ES-I3 (cell line): ENCODE data around the gene ENPP4.
"Not testable (repeated sequence)": the region's sequence is repeated elsewhere in the genome, so short reads cannot be mapped to it uniquely, and the experiment has no call there.

Experiments used
- H3K36me3 ChIP-seq: 2 replicates; pipeline ENCODE4 v1.6.1; 2013; ENCODE audit warnings: mild to moderate bottlenecking, low read length, control low read depth, moderate library complexity; ENCODE audit not compliant: insufficient read depth
- H3K4me1 ChIP-seq: 2 replicates; pipeline ENCODE4 v1.6.1; 2013; ENCODE audit warnings: mild to moderate bottlenecking, control low read depth, low read length; ENCODE audit not compliant: insufficient read depth
- H3K9ac ChIP-seq: 2 replicates; pipeline ENCODE4 v1.6.1; 2013; ENCODE audit warnings: low read depth, mild to moderate bottlenecking, low read length, moderate library complexity
- H3K9me3 ChIP-seq: 2 replicates; pipeline ENCODE4 v1.6.1; 2013; ENCODE audit warnings: mild to moderate bottlenecking, low read length, moderate library complexity; ENCODE audit not compliant: control insufficient read depth, insufficient read depth

The ENPP4 gene

GRCh38 chr6:46129629-46130511 lies at the start of gene ENPP4:
ENPP4 (plus strand) TSS chr6:46129989; CDS start chr6:46139584, 9,595 bp downstream.
- Histone ChIP-seq H3K9me3 (no peaks in the 10 kb centered on the region; the same call in 1 of the 2 replicates), H3K4me1 (no peaks in the 10 kb centered on the region), H3K36me3 (no peaks in the 10 kb centered on the region), H3K9ac (peak within 1 kb of the TSS; percentile 76)

GRCh38 chr6:46080111-46080510 lies 49.7 kb upstream of the ENPP4 start:
- Histone ChIP-seq H3K9me3 (no peaks in the 10 kb centered on the region), H3K9ac (no peak overlapping the region), H3K36me3 (no peaks in the 10 kb centered on the region), H3K4me1 (no peaks in the 10 kb centered on the region)

- not testable (repeated sequence) for H3K4me1 ChIP-seq, H3K9me3 ChIP-seq, H3K9ac ChIP-seq, H3K36me3 ChIP-seq
Observed at GRCh38 chr6:46085688-46086087, 44.1 kb upstream of the ENPP4 start.

GRCh38 chr6:46090115-46091079 lies 39.4 kb upstream of the ENPP4 start:
- no peak overlapping the region for H3K9ac ChIP-seq
- H3K4me1 ChIP-seq, result no peaks in the 10 kb centered on the region
- H3K36me3 ChIP-seq, result no peaks in the 10 kb centered on the region
- H3K9me3 ChIP-seq, result 0 out of 2 replicates have a peak, but pooled peaks cover 4% of the 10 kb centered on the region

- Histone ChIP-seq H3K9me3 (0 out of 2 replicates have a peak, but pooled peaks cover 4% of the 10 kb centered on the region), H3K9ac (no peak overlapping the region)
Observed at GRCh38 chr6:46091080-46091478, 38.7 kb upstream of the ENPP4 start.

GRCh38 chr6:46095251-46095650 lies 34.5 kb upstream of the ENPP4 start:
- no peak overlapping the region for H3K9ac ChIP-seq
- H3K4me1 ChIP-seq, result no peaks in the 10 kb centered on the region
- 0 out of 2 replicates have a peak, but pooled peaks cover 4% of the 10 kb centered on the region for H3K9me3 ChIP-seq
- no peaks in the 10 kb centered on the region for H3K36me3 ChIP-seq

More at GRCh38 chr6:46091080-46091478, 38.7 kb upstream of the ENPP4 start:
- Histone ChIP-seq H3K4me1 (no peaks in the 10 kb centered on the region), H3K36me3 (no peaks in the 10 kb centered on the region)

- H3K36me3 ChIP-seq, result no peaks in the 10 kb centered on the region
- H3K4me1 ChIP-seq, result no peaks in the 10 kb centered on the region
- 0 out of 2 replicates have a peak, but pooled peaks cover 4% of the 10 kb centered on the region for H3K9me3 ChIP-seq
- no peak overlapping the region for H3K9ac ChIP-seq
Observed at GRCh38 chr6:46097366-46097765, 32.4 kb upstream of the ENPP4 start.

GRCh38 chr6:46098678-46099077 lies 31.1 kb upstream of the ENPP4 start:
- Histone ChIP-seq H3K9ac (no peak overlapping the region), H3K4me1 (no peaks in the 10 kb centered on the region)

GRCh38 chr6:46099952-46100351 lies 29.8 kb upstream of the ENPP4 start:
- no peaks in the 10 kb centered on the region for H3K4me1 ChIP-seq
- H3K9me3 ChIP-seq, result no peaks in the 10 kb centered on the region
- H3K9ac ChIP-seq, result no peak overlapping the region
- H3K36me3 ChIP-seq, result no peaks in the 10 kb centered on the region

More at GRCh38 chr6:46098678-46099077, 31.1 kb upstream of the ENPP4 start:
- Histone ChIP-seq H3K9me3 (0 out of 2 replicates have a peak, but pooled peaks cover 4% of the 10 kb centered on the region), H3K36me3 (no peaks in the 10 kb centered on the region)

- Histone ChIP-seq H3K9ac (no peak overlapping the region), H3K9me3 (no peaks in the 10 kb centered on the region; the same call in 1 of the 2 replicates), H3K4me1 (no peaks in the 10 kb centered on the region), H3K36me3 (no peaks in the 10 kb centered on the region)
Observed at GRCh38 chr6:46102123-46102522, 27.7 kb upstream of the ENPP4 start.

GRCh38 chr6:46103441-46104115 lies 26.2 kb upstream of the ENPP4 start:
- H3K36me3 ChIP-seq, result no peaks in the 10 kb centered on the region
- no peaks in the 10 kb centered on the region for H3K4me1 ChIP-seq
- no peak overlapping the region for H3K9ac ChIP-seq
- H3K9me3 ChIP-seq, result no peaks in the 10 kb centered on the region; the same call in 1 of the 2 replicates

GRCh38 chr6:46104209-46104608 lies 25.6 kb upstream of the ENPP4 start:
- Histone ChIP-seq H3K36me3 (no peaks in the 10 kb centered on the region), H3K4me1 (no peaks in the 10 kb centered on the region), H3K9me3 (no peaks in the 10 kb centered on the region; the same call in 1 of the 2 replicates), H3K9ac (no peak overlapping the region)

- no peak overlapping the region for H3K9ac ChIP-seq
- no peaks in the 10 kb centered on the region for H3K4me1 ChIP-seq
- H3K9me3 ChIP-seq, result no peaks in the 10 kb centered on the region; the same call in 1 of the 2 replicates
Observed at GRCh38 chr6:46105568-46105967, 24.2 kb upstream of the ENPP4 start.

GRCh38 chr6:46113370-46113769 lies 16.4 kb upstream of the ENPP4 start:
- H3K9me3 ChIP-seq, result no peaks in the 10 kb centered on the region
- H3K9ac ChIP-seq, result no peak overlapping the region
- peaks cover 9% of the 10 kb centered on the region; the same call in 1 of the 2 replicates for H3K4me1 ChIP-seq
- no peaks in the 10 kb centered on the region for H3K36me3 ChIP-seq

More at GRCh38 chr6:46105568-46105967, 24.2 kb upstream of the ENPP4 start:
- H3K36me3 ChIP-seq, result no peaks in the 10 kb centered on the region
